SK-N-MC (cell line): ENCODE measurements around the gene MOB3B.

Experiments
- EZH2 ChIP-seq: fragments of 200-600 bp; sonication (generic); IDR thresholded peaks from one replicate; pipeline ENCODE4 v1.6.1; 2017; ENCODE audit warnings: antibody characterized with exemption
- POLR2AphosphoS5 ChIP-seq: IDR thresholded peaks from 2 replicates; pipeline ENCODE4 v1.6.1; 2012; ENCODE audit warnings: mild to moderate bottlenecking, low read depth, low read length, borderline replicate concordance

GRCh38 chr9:27359763-27360162 is 169.9 kb downstream of the MOB3B start:
- no peak for TF ChIP-seq POLR2AphosphoS5
- no peak for TF ChIP-seq EZH2
